Stimulated activated CD4-positive, alpha-beta T cell treated with anti-CD3 and anti-CD28 coated beads, Interleukin-2, amount 100 ng/mL, for 24 hours (primary cell): ENCODE results near the gene CDR2.
"Not testable (repeated sequence)": the region's sequence is repeated elsewhere in the genome, so short reads cannot be mapped to it uniquely, and the experiment has no call there.

Experiments used
- DNase-seq, 2 donors: peaks; one replicate each; pipeline ENCODE4 v3.0.0-alpha.2; 2020

The CDR2 gene

GRCh38 chr16:22375117-22375962 is 921 bp upstream of the CDR2 start:
- DNase-seq: no peak

GRCh38 chr16:22373662-22374310 is 633 bp downstream of the CDR2 start:
- peak; percentile 50 to 60 for DNase-seq

- DNase-seq: no peak
Observed at GRCh38 chr16:22372882-22373661, 1.3 kb downstream of the CDR2 start.

- DNase-seq: no peak
Observed at GRCh38 chr16:22370038-22370820, 4.2 kb downstream of the CDR2 start.

- no peak for DNase-seq
Observed at GRCh38 chr16:22369221-22369811, 5.1 kb downstream of the CDR2 start.

- DNase-seq: not testable (repeated sequence)
Observed at GRCh38 chr16:22368200-22368826, 6.1 kb downstream of the CDR2 start.

- no peak for DNase-seq
Observed at GRCh38 chr16:22366889-22367288, 7.5 kb downstream of the CDR2 start.

- DNase-seq: no peak
Observed at GRCh38 chr16:22366371-22366770, 8.0 kb downstream of the CDR2 start.

- DNase-seq: no peak
Observed at GRCh38 chr16:22364241-22364640, 10.2 kb downstream of the CDR2 start.

- no peak for DNase-seq
Observed at GRCh38 chr16:22360963-22361659, 13.3 kb downstream of the CDR2 start.

GRCh38 chr16:22359679-22360078 is 14.7 kb downstream of the CDR2 start:
- DNase-seq: no peak

GRCh38 chr16:22358000-22358399 is 16.4 kb downstream of the CDR2 start:
- DNase-seq: no peak

- no peak for DNase-seq
Observed at GRCh38 chr16:22357635-22357971, 16.8 kb downstream of the CDR2 start.

- DNase-seq: no peak
Observed at GRCh38 chr16:22356930-22357634, 17.3 kb downstream of the CDR2 start.

GRCh38 chr16:22355487-22355908 is 18.9 kb downstream of the CDR2 start:
- DNase-seq: no peak

GRCh38 chr16:22353933-22354541 is 20.4 kb downstream of the CDR2 start:
- DNase-seq: no peak

- no peak for DNase-seq
Observed at GRCh38 chr16:22353191-22353919, 21.1 kb downstream of the CDR2 start.

- DNase-seq: no peak
Observed at GRCh38 chr16:22352723-22353122, 21.7 kb downstream of the CDR2 start.

GRCh38 chr16:22352140-22352539 is 22.3 kb downstream of the CDR2 start:
- no peak for DNase-seq
